GM19238 (cell line): ENCODE results near the gene MIP.
A peak's percentile ranks its signal among the peaks of the same experiment; 100 is the strongest.
"Not testable (repeated sequence)": the region's sequence is repeated elsewhere in the genome, so short reads cannot be mapped to it uniquely, and the experiment has no call there.

Experiments
- DNase-seq: peaks from one replicate; pipeline ENCODE4 v3.0.0; 2011; ENCODE audit warnings: low spot score; ENCODE audit not compliant: insufficient read length

MIP gene

DNA sequence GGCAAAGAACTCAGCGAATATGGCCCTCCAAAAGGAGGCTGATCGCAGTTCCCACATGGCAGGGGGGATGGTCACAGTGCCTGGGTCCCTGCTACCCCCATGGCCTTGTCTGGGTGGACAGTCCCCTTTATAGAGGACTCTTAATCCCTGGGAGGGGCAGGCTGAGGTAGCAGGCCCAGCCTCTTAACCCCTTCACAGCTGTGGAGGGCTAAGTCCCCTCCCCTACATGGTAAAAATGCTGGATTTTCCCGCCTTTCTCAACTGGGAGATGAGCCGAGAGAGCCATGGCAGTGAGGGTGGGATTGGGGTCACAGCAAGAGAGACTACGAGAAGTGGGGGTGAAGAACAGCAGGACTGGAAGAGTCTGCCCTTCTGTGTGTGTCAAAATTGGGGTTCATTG lies at the start of gene MIP:
TSS of gene MIP (minus strand) at position 101 of the 400 bp plus-strand sequence. CDS start at position 57, 44 bp downstream.
- DNase-seq, result no peak

DNA sequence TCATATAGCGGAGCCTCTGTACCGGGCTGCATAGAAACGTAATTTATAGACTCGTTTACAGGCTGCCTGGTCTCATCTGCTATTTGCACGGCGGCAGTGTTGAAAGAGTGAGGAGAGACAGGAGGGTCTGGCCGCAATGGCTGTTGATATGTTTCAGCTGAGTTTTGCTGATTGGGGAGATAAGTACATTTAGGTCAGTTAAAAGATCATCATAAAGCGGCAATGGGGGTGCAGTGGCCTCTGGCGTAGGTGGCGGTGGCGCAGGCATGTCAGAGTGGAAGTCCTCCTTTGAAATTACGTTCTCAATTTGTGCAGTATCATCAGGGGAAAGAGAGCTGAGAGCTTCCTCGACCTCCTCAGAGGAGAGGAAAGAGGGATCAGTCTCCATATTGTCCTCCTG lies 45.4 kb upstream of the MIP start:
- not testable (repeated sequence) for DNase-seq

DNA sequence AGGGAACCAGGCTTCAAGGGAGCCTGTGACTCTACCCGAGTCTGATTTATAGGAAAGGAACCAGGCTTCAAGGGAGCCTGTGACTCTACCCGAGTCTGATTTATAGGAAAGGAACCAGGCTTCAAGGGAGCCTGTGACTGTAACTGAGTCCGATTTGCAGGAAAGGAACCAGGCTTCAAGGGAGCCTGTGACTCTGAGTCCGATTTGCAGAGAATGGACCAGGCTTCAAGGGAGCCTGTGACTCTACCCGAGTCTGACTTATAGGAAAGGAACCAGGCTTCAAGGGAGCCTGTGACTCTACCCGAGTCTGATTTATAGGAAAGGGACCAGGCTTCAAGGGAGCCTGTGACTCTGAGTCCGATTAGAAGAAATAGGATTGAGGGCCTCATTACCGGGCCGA lies 45.0 kb upstream of the MIP start:
- DNase-seq, result not testable (repeated sequence)

DNA sequence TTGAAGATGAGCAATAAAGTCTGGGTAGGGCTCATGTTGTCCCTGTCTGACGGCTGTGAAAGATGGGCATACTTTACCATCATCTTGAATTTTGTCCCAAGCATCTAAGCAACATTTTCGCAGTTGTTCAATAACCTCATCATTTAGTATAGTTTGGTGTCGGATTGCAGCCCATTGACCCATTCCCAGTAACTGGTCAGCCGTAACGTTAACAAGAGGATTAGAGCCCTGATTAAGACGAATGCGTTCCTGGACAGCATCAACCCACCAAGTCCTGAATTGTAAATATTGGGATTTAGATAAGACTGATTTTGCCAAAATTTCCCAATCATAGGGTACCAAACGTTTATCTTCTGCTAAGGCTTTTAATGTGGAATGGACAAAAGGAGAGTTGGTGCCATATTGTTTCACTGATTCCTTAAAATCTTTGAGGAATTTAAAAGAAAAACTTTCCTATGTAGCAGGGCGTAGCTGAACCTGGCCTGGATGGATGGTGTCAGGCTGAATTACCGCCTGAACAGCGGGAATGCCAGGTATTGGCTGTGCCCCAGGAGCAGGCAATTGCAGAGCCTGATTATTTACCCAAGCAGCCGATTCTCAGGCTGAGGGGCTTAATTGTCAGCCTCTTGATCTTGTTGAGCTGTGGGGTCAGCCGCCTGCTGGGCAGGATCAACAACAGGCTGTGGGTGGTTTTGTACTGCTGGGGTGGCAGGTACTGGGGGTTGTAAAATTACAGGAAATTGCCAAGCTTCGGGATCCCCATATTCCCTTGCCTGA lies 43.9 kb upstream of the MIP start:
- DNase-seq, result not testable (repeated sequence)

DNA sequence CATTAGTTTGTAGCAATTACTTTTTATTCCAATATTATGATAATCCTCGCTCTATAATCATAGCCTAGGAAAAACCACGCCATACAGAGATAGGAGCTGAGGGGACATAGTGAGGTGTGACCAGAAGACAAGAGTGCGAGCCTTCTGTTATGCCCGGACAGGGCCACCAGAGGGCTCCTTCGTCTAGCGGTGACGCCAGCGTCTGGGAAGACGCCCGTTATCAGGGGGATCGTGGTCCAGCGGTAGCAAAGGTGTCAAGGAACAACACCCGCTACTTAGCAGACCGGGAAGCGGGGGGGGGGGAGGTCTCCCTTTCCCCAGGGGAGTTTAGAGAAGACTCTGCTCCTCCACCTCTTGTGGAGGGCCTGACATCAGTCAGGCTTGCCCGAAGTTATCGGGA lies 42.2 kb upstream of the MIP start:
- DNase-seq, result not testable (repeated sequence)

DNA sequence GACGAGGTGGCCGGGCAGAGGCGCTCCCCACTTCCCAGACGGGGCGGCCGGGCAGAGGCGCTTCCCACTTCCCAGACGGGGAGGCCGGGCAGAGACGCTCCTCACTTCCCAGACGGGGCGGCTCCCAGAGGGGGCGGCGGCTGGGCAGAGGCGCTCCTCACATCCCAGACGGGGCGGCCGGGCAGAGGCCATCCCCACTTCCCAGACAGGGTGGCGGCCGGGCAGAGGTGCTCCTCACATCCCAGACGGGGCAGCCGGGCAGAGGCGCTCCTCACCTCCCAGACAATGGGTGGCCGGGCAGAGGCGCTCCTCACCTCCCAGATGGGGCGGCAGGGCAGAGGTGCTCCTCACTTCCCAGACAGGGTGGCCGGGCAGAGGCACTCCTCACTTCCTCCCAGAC lies 40.0 kb upstream of the MIP start:
- not testable (repeated sequence) for DNase-seq

DNA sequence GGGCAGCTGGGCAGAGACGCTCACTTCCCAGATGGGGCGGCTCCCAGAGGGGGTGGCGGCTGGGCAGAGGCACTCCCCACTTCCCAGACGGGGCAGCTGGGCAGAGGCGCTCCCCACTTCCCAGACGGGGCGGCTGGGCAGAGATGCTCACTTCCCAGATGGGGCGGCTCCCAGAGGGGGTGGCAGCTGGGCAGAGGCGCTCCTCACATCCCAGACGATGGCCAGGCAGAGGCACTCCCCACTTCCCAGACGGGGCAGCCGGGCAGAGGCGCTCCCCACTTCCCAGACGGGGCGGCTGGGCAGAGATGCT lies 39.6 kb upstream of the MIP start:
- not testable (repeated sequence) for DNase-seq

DNA sequence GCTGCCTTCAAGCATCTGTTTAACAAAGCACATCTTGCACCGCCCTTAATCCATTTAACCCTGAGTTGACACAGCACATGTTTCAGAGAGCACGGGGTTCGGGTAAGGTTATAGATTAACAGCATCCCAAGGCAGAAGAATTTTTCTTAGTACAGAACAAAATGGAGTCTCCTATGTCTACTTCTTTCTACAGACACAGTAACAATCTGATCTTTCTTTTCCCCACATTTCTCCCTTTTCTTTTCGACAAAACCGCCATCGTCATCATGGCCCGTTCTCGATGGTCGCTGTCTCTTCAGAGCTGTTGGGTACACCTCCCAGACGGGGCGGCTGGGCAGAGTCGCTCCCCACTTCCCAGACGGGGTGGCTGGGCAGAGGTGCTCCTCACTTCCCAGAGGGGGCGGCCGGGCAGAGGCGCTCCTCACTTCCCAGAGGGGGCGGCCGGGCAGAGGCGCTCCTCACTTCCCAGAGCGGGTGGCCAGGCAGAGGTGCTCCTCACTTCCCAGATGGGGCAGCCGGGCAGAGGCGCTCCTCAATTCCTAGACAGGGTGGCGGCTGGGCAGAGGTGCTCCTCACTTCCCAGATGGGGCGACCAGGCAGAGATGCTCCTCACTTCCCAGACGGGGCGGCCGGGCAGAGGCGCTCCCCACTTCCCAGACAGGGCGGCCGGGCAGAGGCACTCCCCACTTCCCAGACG lies 39.1 kb upstream of the MIP start:
- DNase-seq, result not testable (repeated sequence)

DNA sequence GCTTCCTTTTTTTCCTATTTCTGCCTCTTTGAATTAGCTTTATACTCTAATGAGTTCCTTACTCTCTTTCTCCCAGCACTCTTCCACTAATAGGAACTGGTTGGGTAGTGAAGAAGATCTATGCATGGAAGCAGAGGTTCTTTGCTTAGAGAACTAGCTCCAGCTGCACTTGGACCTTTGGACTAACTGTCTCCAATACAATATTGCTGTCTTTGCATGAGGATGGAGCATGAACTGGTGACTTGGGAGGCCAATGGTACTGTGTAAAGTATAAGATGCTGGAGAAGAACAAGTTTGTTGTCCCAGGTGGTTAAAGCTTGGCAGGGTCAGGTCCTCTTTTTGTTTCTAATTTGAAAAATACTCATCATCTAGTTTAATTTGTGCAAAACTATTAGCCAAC lies 35.9 kb upstream of the MIP start:
- no peak for DNase-seq

DNA sequence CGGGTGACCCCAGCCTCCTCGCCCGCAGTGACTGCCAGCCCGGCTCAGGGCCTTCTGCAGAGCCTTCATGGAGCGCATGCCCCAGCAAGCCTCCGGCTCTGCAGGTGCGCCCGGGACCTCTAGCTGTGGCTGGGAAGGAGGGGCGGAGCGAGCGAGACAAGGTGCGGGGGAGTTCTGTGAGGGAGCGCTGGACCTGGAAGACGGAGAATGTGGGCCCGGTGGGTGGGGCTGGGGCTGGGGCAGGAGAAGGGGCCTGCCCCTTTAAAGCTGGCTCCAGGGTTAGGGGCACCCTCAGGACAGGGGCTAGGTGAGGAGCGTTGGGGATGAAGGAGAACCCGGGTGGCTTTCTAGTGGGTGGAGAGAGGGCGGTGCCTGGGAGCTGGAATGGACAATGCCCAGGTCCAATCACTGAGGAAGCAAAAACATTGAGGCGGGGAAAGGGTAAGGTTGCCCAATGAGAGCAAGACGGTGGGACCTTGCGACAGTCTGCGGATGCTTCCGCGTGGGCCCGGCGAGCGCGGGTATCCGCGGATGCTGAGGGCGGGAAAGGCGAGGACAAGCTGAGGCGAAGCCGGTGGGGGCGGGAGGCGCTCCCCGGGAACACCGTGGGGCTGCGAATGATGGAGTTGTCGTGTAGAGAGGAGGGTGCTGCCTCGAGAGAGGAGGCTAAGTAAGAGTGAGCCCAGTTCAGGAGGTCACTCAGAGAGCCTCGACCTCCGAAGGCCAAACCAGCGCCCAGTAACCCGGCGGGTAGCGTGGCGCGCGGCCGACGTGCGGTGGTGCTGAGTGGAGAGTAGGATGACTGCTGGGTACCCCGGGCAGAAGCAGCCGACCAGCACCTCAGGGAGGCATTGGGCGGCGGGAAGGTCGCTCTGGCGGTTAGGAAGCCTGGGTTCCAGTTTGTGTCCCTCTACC lies 33.8 kb upstream of the MIP start, which contains the start of gene GLS2:
TSS of gene GLS2 (minus strand) at position 121 of the 915 bp plus-strand sequence. CDS start at position 78, 43 bp downstream.
- DNase-seq, result peak; percentile 88

DNA sequence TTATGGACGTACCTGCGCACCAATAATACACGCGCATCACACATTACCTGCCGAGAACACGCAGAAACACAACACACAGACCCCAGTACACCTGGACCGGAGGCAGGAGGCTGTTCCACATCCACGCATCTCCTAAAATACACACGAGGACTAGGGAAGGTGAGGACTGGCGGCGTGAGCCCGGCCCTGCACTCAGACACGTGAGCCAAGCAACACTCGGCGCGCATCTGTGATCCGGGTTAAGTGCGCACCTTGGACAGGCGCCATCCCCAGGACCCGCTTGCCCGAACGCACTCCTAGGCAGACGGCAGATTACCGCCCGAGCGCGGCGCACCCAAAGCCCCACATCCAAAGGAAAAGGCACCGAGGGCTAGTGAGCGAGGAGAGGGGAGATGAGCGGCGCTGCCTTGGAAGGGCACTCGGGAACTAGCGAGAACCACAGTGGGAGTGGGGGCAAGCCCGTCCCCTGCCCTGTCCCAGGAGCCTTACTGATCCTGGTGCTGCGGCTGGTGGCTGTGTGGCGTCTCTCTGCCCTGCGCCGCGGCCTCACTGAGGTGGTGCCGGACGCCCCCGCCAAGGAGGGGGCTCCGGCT lies 33.1 kb upstream of the MIP start:
- DNase-seq, result no peak

DNA sequence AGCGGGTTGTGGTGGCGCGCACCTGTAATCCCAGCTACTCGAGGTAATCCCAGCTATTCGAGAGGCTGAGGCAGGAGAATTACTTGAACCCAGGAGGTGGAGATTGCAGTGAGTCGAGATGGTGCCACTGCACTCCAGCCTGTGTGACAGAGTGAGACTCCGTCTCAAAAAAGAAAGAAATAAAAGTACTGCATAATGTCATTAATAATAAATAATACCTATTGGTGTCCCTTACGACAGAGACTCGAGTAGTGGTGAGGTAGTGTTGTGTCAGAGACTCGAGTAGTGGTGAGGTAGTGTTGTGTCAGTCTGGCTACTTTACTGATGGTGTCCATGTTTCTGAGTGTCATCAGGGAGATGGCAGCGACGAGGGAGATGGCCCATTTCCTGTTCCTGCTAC lies 32.2 kb upstream of the MIP start:
- DNase-seq, result no peak

DNA sequence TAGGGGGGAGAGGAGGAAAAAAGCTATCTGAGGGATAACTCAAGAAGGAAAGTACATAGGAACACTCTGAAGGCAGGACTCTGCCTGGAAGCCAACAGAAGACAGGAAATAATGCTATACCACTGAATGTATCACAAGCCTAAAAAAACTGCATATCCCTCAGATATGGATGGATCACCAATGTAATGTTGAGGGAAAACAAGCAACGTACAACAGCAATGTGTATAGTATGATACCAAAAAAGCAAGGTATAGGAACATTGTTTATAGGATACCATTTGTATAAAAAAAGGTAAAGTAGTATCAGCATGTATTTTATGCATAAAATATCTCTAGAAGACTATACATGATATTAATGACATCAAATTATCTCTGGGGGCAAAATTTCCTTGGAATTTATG lies 30.1 kb upstream of the MIP start:
- no peak for DNase-seq

DNA sequence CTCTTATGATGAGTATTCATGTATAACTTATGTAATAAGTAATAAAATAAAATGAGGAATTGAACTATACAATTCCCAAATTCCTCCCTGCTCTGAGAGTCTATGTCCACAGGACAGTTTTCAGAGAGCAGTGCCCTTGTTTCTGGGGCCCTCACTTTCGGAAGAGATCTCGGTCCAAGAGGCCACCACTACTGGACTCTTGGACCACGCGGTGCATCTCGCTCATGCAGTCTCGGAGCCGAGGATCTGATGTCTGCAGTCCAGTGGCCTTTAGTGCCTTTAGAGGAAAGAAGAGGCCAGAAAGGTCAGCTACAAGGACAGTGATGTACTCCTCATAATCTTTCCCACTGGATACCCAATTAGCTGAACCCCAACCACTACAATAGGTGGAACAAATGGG lies 25.2 kb upstream of the MIP start:
- DNase-seq, result no peak

DNA sequence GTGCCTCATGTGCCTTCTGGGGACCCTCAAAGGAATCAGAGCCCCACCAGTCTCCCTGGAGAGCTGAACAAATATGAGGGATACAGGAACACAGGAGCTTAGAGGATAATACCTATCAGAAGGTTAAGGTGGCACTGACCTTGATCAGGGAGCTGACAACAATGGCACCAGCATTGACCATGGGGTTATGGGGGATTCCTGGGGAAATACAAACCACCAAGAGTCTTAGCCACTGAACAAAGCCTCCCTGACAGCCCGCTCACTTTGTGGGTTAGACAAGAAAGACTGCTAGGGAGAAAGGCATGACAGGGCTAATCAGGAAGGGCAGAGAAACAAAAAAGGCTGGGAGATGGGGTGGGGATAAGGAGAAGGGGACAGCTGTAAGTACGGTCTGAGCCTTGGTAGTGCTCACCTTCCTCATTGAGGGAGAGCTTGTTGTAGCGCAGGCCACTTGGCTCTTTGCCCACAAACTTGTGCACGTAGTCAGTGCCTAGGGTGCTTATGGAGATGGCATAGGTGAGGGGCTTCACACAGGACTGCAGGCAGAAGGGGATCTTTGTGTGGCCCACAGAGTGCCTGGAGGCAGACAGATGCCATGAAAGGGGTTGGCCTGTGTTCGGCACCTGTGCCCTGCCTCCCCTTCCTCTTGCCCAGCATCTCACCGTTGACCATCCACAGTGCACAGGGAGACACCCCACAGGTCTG lies 23.2 kb upstream of the MIP start:
- DNase-seq, result no peak

DNA sequence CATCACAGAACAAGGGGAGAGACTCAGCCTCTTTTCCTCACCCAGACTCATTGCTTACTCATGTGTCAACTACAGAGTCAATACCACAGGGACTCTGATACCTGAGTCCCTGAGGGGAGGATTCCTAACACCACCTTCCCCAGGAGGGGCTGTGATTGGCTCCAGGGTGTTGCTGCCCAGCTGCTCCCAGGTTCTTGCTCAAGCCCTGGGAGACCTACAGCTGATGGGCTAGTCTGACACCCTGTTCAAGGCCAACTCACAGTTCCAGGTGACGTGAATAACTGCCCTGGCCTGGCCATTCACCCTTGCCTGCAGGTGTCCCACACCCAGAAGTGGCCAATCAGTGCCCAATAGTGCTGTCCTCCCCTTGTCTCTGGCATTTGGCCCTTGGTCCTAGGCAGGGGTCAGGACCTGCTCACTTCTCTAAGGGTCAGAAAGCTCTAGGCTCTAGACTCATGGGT lies 22.5 kb upstream of the MIP start:
- DNase-seq, result no peak

DNA sequence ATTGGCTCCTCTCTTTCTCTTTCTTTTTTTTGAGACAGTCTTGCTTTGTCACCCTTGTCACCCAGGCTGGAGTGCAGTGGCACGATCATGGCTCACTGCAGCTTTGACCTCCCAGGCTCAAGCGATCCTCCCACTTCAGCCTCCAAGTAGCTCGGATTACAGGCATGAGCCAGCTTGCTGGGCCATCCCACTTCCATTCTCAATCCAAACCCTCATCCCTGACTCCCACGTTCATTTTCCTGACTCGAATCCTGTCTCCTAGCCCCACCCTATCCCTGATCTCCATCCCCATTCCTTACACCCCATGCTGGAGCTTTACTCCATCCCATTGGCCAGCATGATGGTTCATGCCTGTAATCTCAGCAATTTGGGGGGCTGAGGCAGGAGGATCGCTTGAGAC lies 21.7 kb upstream of the MIP start:
- no peak for DNase-seq

DNA sequence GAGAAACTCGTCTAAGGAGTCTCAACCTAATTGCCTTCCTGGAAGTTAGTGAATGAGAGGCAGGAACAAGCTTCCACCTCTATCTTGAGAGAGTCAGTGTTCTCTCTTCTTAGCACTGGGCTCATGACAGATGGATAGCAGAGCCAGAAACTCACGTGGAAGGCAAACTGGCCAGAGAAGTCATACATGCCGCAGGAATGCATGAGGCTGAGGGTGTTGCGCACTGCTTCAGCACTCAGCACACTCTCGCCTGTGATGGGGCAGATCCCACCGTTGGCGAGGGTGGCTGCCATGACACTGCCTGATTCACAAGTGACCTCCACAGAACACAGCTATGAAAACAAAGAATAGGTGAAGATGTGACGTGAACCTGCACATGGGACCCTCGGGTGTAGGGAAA lies 19.9 kb upstream of the MIP start:
- DNase-seq, result no peak

DNA sequence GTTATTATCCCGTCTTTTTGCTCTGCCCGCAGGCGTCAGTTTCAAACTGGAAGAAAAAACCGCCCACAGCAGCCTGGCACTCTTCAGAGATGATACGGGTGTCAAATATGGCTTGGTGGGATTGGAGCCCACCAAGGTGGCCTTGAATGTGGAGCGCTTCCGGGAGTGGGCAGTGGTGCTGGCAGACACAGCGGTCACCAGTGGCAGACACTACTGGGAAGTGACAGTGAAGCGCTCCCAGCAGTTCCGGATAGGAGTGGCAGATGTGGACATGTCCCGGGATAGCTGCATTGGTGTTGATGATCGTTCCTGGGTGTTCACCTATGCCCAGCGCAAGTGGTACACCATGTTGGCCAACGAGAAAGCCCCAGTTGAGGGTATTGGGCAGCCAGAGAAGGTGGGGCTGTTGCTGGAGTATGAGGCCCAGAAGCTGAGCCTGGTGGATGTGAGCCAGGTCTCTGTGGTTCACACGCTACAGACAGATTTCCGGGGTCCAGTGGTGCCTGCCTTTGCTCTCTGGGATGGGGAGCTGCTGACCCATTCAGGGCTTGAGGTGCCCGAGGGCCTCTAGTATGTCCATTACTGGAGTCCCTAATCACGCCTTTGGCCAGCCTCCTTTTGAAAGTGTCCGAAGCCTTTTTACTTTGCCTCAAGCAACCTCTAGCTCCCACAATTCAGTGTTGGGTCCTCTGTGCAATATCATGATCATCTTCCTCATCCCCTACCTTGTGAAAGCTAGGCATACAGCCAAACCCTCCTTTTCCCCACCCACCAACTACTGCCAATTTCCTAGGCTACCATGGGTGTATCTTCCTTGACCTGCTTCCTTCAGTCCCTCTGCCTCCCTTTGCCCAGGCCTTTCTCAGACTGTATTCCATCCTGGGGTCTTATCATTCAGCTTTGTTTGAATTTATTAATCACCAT lies 14.8 kb upstream of the MIP start:
- DNase-seq, result no peak
